Uterus (tissue), 4 donors: ENCODE measurements around the gene COMMD6. TPM values are rescaled to one million over a fixed set of nuclear protein-coding genes. Genes with fewer than 3 reads are reported as not detected.

Experiments
- DNase-seq, 2 donors: peaks; one replicate each; pipeline ENCODE4 v3.0.0-alpha.2; 2019 to 2020
- H3K27ac ChIP-seq, 2 donors: fragments of 200-600 bp; sonication (generic); 1 replicate in 1 of 2; 2 replicates in 1 of 2; pipeline ENCODE4 v1.5.1; 2016 to 2018
- H3K27me3 ChIP-seq, 2 donors: fragments of 200-600 bp; sonication (generic); one replicate each; pipeline ENCODE4 v1.5.1; 2018 to 2019; ENCODE audit warnings: control low read depth in 1 of 2
- H3K36me3 ChIP-seq, 2 donors: fragments of 200-600 bp; sonication (generic); one replicate each; pipeline ENCODE4 v1.5.1; 2019; ENCODE audit warnings: control low read depth in 1 of 2
- H3K4me1 ChIP-seq, 2 donors: fragments of 200-600 bp; sonication (generic); one replicate each; pipeline ENCODE4 v1.5.1; 2018 to 2019; ENCODE audit warnings: control low read depth in 1 of 2
- H3K4me3 ChIP-seq, 2 donors: fragments of 200-600 bp; sonication (generic); 1 replicate in 1 of 2; 2 replicates in 1 of 2; pipeline ENCODE4 v1.5.1; 2018 to 2019; ENCODE audit warnings: mild to moderate bottlenecking in 1 of 2
- H3K9me3 ChIP-seq, 2 donors: fragments of 200-600 bp; sonication (generic); one replicate each; pipeline ENCODE4 v1.5.1; 2019; ENCODE audit warnings: control low read depth in 1 of 2
- POLR2A ChIP-seq, 2 donors: fragments of 450-650 bp; IDR thresholded peaks; one replicate each; pipeline ENCODE4 v1.6.1; 2016; ENCODE audit warnings: antibody characterized with exemption in 2 of 2, mild to moderate bottlenecking in 1 of 2, moderate library complexity in 1 of 2
- intact Hi-C: fragments of 100-400 bp; cut with DNase I; formaldehyde crosslinking; loops from one replicate; pipeline ENCODE4 v1.15.1; 2023; ENCODE audit warnings: low total_unique reads
- total RNA-seq, 4 donors: library from RNA; depleted of rRNA in 3 of 4; stranded (reverse); fragments of >200 nt in 3 of 4; gene quantifications; one replicate each; pipeline versions ENCODE4 v1.1.0 to v1.2.4, GENCODE V29; 2014 to 2023
- TF ChIP-seq, protein P1 (sequence below), 4 experiments: fragments of 200-600 bp in 2 of 4; fragments of 450-650 bp in 2 of 4; sonication (generic) in 2 of 4; IDR thresholded peaks; one replicate each; pipeline ENCODE4 v1.5.1; 2016 to 2019; ENCODE audit warnings: antibody characterized with exemption in 4 of 4, mild to moderate bottlenecking in 2 of 4, moderate library complexity in 1 of 4
- donor health status: DM: yes; HTN: yes; CAD: no.

The COMMD6 gene
- total RNA-seq, 4 donors from 2014 or later = 33.7 to 1,264 (median 574) TPM

DNA sequence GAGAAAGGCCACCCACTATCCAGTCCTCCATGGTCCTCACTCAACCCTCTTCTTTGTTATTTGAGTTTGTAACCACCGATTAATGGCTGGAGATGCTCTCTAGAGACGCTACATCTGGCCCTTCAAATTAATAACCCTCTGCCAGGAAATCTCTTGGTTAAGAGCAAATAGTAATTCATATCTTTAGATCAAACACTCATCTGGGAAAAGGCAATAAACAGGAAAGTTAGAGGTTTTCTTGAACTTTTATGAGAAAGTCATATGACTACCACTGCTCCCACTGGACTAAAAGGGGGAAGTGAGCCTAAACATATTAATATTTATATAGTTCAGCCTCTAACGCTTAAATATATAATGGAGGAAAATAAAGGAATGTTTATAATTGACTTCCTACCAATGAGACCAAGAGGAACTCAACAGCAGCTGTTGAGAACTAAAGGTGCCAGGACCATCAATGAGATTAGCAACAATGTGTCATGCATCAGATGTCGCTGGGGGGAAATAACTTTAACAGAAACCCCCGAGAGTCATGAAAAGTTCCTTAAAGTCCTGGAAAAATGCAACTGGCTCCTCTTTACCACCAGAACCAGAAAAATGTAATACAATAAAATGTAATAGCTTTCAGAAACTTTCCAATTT is 58.4 kb downstream of the COMMD6 start:
- Histone ChIP-seq H3K27me3 (no peaks in the 10 kb centered on the region), H3K27ac (no peak overlapping the region), H3K36me3 (no peaks in the 10 kb centered on the region), H3K9me3 (no peaks in the 10 kb centered on the region), H3K4me1 (no peaks in the 10 kb centered on the region), H3K4me3 (peak overlapping the region in 1 of 2 donors; percentile 88)
- no peak for DNase-seq
- no peak for TF ChIP-seq POLR2A (IDR thresholded peaks at IDR 0.05)
- TF ChIP-seq, protein P1, sequence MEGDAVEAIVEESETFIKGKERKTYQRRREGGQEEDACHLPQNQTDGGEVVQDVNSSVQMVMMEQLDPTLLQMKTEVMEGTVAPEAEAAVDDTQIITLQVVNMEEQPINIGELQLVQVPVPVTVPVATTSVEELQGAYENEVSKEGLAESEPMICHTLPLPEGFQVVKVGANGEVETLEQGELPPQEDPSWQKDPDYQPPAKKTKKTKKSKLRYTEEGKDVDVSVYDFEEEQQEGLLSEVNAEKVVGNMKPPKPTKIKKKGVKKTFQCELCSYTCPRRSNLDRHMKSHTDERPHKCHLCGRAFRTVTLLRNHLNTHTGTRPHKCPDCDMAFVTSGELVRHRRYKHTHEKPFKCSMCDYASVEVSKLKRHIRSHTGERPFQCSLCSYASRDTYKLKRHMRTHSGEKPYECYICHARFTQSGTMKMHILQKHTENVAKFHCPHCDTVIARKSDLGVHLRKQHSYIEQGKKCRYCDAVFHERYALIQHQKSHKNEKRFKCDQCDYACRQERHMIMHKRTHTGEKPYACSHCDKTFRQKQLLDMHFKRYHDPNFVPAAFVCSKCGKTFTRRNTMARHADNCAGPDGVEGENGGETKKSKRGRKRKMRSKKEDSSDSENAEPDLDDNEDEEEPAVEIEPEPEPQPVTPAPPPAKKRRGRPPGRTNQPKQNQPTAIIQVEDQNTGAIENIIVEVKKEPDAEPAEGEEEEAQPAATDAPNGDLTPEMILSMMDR (IDR thresholded peaks at IDR 0.05) = no peak
- intact Hi-C loops = no loop called here

DNA sequence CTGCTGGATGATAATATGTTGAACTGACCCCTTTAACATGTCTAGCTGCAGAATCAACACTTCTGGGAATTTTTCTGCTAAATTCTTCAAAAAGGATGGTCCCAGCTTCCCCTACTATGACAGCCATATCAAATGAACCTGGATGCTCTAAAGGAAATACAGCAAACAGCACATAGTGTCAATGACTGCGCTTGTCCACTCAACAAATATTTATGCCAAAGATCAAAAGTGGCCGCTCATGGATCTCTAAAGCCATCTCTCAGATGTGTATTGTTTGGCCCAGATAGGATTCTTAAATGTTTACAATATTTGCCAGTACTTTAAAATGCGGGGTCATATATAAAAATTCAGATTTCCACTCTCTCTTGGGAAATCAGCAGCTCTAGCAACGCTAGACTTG is 59.0 kb downstream of the COMMD6 start:
- no peaks in the 10 kb centered on the region for H3K4me1 ChIP-seq
- no peaks in the 10 kb centered on the region for H3K27me3 ChIP-seq
- no peaks in the 10 kb centered on the region for H3K9me3 ChIP-seq
- intact Hi-C loops = no loop called here
- no peak overlapping the region for H3K4me3 ChIP-seq
- TF ChIP-seq, protein P1 (IDR thresholded peaks at IDR 0.05) = no peak
- TF ChIP-seq POLR2A (IDR thresholded peaks at IDR 0.05) = no peak
- no peak for DNase-seq
- H3K27ac ChIP-seq = no peak overlapping the region
- H3K36me3 ChIP-seq = no peaks in the 10 kb centered on the region

Other genes with a start within 250 kb of the COMMD6 start
- 10 to 100 TPM; 20.2 to 74.7 (median 30.9) TPM for gene TBC1D4, start 55.7 kb downstream of the COMMD6 start, total RNA-seq
- gene UCHL3, start 11.9 kb upstream of the COMMD6 start, total RNA-seq = 10 to 100 TPM; 12.7 to 19.6 (median 17.7) TPM
- 10 to 100 TPM in 3 of 4 donors, 1 to 10 TPM in 1; 2.6 to 55.4 (median 24.2) TPM for gene LMO7, start 98.5 kb upstream of the COMMD6 start, total RNA-seq